ENCODE measurements around the gene PARD3B.

PARD3B gene

GRCh38 chr2:204608237-204608939 is 63.1 kb downstream of the PARD3B start:
- no peak for DNase-seq

GRCh38 chr2:204611017-204611631 is 65.8 kb downstream of the PARD3B start:
- DNase-seq, result no peak

- no peak for DNase-seq
Measured at GRCh38 chr2:204611764-204612163, 66.5 kb downstream of the PARD3B start.

- DNase-seq, result no peak
Measured at GRCh38 chr2:204613635-204614034, 68.4 kb downstream of the PARD3B start.

GRCh38 chr2:204615456-204615855 is 70.2 kb downstream of the PARD3B start:
- no peak for DNase-seq

- no peak for DNase-seq
Measured at GRCh38 chr2:204625135-204625534, 79.9 kb downstream of the PARD3B start.

GRCh38 chr2:204628926-204629712 is 83.8 kb downstream of the PARD3B start:
- no peak for DNase-seq

GRCh38 chr2:204632410-204632809 is 87.1 kb downstream of the PARD3B start:
- DNase-seq, result no peak

- no peak for DNase-seq
Measured at GRCh38 chr2:204634564-204634963, 89.3 kb downstream of the PARD3B start.

- no peak for DNase-seq
Measured at GRCh38 chr2:204635478-204635877, 90.2 kb downstream of the PARD3B start.

GRCh38 chr2:204638471-204639194 is 93.4 kb downstream of the PARD3B start:
- no peak for DNase-seq

- no peak for DNase-seq
Measured at GRCh38 chr2:204643326-204643725, 98.1 kb downstream of the PARD3B start.

- DNase-seq, result no peak
Measured at GRCh38 chr2:204645018-204645773, 99.9 kb downstream of the PARD3B start.

- no peak for DNase-seq
Measured at GRCh38 chr2:204647626-204648025, 102.4 kb downstream of the PARD3B start.

GRCh38 chr2:204650611-204651010 is 105.3 kb downstream of the PARD3B start:
- DNase-seq, result no peak

- no peak for DNase-seq
Measured at GRCh38 chr2:204652063-204652462, 106.8 kb downstream of the PARD3B start.

- no peak for DNase-seq
Measured at GRCh38 chr2:204654669-204655068, 109.4 kb downstream of the PARD3B start.

GRCh38 chr2:204655101-204655500 is 109.8 kb downstream of the PARD3B start:
- DNase-seq, result no peak

- no peak for DNase-seq
Measured at GRCh38 chr2:204655626-204656025, 110.4 kb downstream of the PARD3B start.

GRCh38 chr2:204657024-204657423 is 111.7 kb downstream of the PARD3B start:
- no peak for DNase-seq

GRCh38 chr2:204662956-204663355 is 117.7 kb downstream of the PARD3B start:
- no peak for DNase-seq

- no peak for DNase-seq
Measured at GRCh38 chr2:204663816-204664425, 118.6 kb downstream of the PARD3B start.
